NCI-H1417 (cell line): Measurements from ENCODE around the gene TRIM67.
"Not testable (repeated sequence)": the region's sequence is repeated elsewhere in the genome, so short reads cannot be mapped to it uniquely, and the experiment has no call there.

Source experiments
- DNase-seq, 3 experiments: peaks; one replicate each; lab custom pipeline; 2025; lab: John Stamatoyannopoulos, UW

TRIM67 gene

DNA sequence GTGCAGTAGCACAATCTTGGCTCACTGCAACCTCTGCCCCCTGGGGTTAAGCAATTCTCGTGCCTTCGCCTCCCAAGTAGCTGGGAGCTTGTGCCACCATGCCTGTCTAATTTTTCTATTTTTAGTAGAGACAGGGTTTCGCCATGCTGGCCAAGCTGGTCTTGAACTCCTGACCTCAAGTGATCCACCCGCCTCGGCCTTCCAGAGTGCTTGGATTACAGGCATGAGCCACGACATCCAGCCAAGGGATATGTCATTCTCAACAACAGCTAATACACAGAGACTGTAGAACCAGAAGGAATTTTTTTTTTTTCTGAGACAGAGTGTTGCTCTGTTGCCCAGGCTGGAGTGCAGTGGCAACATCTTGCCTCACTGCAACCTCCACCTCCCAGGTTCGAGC is 3.7 kb upstream of the TRIM67 start:
- not testable (repeated sequence) for DNase-seq

DNA sequence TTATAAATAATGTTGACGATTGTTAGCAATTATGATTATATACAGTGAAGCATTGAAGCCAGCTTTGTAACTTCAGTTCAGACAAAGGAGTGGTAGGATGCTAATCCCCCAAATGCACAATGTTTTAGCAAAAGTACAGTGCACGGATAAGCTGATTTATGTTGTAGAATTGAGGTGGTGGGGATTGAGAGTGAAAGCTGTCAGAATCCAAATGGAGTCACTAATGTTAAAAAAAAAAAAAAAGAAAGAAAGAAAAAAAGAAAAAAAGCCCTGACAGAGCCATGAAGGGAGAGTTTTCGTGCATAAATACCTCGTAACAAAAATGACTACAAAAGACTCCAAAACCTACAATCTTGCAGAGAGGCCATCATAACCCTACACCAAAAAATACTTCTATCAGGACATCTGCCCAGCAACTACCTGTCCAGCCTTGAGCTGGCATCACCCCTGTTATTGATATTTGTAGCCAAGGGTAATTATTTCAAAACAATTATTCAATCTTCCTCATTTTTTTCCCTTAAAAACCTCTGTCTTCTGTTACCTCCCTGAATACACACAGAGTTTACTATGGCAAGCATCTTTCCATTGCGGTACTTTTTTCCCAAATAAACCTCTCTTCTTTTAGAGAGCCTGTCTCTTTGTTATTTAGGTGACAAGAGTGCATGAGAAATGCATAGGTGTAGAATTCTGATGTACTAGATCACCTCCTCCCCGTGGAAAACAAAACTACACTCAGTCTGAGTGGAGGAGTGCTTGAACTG is 2.5 kb upstream of the TRIM67 start:
- no peak for DNase-seq

DNA sequence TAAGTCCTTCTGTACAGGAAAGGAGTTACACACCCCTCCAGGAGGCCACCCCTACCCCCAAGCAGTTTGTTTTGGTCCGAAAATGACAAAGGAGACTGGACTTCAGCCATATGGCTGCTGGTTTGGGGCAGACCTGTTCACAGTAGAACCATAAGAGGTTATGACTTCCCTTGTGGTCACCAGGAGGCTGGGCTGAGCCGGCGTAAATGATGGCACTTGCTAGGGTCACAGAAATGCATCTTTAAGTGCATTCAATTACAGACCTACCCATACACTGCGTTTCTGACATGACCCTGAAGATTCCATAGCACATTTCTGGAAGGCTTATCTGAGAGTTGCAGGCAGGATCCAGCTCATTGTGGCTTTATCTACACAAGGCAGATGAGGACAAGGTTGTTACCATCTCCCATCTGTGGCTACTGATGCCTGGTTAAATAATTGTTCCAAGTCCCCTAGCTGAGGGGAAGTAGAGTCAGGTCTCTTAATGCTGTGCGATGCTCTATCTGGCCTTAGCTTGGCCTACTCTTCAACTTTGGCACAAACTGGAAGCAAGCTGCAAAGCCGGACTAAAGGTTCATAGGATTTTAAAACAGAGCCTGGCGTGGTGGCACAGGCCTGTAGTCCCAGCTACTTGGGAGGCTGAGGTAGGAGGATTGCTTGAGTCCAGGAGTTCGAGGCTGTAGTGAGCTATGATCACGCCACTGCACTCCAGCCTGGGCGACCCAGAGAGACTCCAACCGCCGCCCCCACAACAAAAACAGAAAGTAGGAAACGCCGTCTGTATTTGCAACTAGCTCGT is 1.7 kb upstream of the TRIM67 start:
- no peak for DNase-seq

GRCh38 chr1:231160895-231161666 is 777 bp upstream of the TRIM67 start:
- peak in 2 of 3 experiments; percentile 67 to 69 for DNase-seq

- DNase-seq: peak in 2 of 3 experiments; percentile 72 to 78
Measured at GRCh38 chr1:231162297-231162969, 575 bp downstream of the TRIM67 start.

- peak in 2 of 3 experiments; percentile 75 to 78 for DNase-seq
Measured at GRCh38 chr1:231162970-231163829, 1.3 kb downstream of the TRIM67 start.

DNA sequence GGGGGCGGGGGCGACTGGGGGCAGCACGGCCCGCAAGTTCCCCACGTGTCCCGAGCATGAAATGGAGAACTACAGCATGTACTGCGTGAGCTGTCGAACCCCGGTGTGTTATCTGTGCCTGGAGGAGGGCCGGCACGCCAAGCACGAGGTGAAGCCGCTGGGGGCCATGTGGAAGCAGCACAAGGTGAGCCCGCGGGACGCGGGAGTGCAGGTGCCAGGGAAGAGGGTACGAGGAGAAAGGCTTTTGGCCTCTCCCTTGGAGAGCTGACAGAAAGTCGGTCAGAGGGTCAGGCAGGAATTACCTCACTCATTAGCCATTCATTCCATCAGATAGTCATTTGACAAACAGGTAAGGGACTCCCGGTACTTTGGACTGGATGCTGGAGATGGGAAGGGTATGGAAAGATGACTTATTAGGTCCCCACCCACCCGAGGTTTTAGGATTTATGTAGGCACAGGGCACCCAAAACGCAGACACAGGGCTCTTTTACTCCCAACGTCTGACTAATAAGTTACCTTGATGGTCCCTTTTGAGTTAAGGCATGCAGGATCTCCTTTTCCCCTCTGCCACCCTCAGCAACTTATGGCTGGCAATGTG is 2.1 kb downstream of the TRIM67 start:
- no peak for DNase-seq

DNA sequence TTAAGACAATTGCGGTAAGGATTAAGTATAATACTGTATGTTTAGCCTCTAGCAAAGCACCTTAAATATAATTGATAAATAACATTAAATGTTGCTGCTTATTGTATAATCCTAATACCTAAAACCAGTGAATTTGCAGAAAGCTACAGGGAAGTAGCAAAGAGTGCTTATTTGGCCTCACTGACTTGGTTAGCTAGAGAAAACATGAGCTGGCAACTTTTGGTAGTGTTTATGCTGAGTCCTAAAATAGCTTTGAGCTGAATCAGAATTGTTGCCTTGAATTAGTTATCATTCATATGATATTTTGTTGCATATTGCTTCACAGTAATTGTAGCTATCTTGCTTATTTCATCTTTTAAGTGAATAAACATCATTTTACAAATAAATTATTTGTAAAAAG is 3.5 kb downstream of the TRIM67 start:
- DNase-seq: no peak

DNA sequence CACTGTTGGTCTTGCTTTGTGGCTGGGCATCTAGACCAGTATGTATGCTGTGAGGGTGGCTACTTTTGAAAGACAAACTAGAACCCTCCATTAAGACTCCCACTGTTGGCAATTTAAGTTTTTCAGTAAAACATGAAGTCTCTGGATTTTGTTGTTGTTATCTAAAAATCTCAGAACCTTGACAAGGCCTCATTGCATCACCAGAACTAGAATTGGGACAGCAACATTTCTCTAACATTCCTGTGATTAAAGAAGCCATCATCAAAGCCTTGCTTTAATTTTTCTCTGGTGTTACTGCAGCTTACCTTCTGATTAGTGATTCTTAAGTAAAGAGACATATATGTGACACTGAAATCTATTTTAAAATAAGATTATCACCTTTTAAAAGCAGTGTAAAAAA is 4.5 kb downstream of the TRIM67 start:
- DNase-seq: no peak

GRCh38 chr1:231170875-231171274 is 9.0 kb downstream of the TRIM67 start:
- no peak for DNase-seq

DNA sequence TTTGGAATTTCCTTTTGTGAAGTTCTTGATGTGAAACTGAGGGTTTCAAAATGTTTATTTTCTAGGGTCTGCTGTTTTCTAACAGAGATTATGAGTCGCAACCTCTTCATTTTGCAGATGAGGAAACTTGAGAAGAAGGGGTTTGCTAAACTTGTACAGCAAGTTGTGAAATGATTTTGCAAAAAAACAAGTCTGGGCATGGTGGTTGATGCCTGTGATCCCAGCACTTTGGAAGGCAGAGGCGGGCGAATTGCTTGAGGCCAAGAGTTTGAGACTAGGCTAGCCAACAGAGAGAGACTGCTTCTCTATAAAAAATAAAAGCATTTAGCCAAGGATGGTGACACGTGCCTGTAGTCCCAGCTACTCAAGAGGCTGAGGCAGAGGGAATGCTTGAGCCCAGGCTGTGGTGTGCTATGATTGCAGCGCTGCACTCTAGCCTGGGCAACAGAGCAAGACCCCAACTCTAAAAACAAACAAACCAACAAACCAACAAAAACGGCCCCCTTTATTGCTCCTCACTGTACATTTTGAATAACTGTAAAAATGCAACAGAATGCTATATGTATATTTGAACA is 9.9 kb downstream of the TRIM67 start:
- no peak for DNase-seq

DNA sequence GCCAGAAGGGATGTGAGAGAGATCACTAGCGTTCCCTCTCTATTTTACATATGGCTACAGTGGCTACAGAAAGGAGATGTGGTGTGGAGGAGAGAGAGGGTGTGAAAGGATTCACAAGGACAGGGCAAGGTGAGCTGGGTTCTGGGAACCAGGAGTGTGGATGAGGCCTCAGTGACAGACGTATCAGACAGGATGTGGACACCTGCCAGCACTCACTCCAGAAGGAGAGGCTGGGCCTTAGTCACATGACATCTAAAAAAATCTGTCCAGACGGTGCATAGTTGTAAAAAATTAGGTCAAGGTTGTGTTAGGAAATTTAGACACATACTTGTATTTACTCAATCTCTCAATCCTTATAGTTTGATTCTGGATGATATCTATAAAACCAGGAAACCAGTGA is 10.6 kb downstream of the TRIM67 start:
- no peak for DNase-seq

DNA sequence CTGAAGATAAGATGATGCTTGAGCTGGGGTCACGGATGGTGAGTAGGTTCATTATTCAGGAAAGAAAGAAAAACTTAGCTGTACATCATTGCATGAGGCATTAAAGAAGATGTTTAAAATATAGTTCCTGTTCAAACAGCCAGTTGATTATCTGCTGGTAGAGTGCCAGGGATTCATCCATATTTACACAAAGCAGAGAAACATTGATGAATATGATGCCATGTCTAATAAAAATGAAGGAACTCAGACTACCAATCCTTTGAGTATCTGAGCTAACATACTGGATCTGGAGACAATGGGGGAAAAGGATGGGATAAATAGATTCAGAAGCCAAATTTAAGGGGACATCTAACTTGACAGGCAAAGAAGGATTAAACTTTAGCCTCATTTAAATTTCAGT is 14.6 kb downstream of the TRIM67 start:
- no peak for DNase-seq

- DNase-seq: peak in 2 of 3 experiments; percentile 2 to 12
Measured at GRCh38 chr1:231177226-231177625, 15.4 kb downstream of the TRIM67 start.

DNA sequence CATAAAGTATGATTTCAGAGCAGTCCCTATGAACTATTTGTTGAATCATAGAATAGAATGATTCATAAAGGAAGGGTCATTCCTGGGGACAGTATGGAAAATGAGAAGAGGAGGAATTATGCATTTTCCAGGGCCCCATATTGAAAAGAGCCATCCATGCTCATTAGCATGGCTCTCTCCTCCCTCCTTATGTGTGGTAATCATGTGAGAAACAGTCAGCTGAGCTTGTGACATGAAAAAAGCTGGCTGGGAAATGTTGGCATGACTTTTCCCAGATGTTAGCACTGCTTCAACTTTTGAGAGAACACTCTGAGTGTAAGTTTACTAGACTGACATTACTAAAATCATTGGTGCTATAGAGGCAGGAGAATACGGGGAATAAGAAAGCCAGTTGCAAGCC is 16.1 kb downstream of the TRIM67 start:
- no peak for DNase-seq

DNA sequence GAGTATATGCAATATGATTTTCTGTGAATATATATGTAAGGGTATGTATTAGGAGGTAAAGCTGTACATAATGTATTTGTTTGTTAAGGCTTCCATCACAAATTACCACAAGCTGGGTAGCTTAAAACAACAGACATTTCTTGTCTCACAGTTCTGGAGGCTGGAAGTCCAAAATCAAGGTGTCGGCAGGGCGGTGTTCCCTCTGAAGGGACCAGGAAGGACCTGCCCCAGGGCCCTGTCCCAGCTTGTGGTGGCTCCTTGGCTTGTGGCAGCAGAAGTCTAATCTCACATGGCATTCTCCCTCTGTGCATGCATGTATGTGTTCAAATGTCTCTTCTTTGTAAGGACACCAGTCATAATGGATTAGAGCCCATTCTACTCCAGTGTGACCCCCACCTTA is 17.1 kb downstream of the TRIM67 start:
- DNase-seq: no peak

DNA sequence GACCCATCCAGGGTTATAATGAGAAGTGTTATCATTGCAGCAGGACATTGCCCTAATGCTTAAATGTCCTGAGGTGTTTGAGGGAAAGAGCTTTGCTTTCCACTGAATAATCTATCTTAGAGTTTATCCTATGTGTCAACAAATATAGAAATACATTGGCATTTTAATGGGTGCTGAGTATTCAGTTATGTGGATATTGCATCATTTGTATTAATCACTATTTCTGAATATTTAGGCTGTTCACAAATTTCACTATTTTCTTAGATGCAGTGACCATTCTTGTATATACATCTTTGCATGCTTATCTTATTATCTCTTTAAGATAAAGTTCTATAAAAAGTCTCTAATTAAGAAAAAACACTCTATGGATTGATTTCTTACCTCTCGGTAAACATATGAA is 18.2 kb downstream of the TRIM67 start:
- DNase-seq: no peak

- no peak for DNase-seq
Measured at GRCh38 chr1:231181271-231181670, 19.4 kb downstream of the TRIM67 start.

DNA sequence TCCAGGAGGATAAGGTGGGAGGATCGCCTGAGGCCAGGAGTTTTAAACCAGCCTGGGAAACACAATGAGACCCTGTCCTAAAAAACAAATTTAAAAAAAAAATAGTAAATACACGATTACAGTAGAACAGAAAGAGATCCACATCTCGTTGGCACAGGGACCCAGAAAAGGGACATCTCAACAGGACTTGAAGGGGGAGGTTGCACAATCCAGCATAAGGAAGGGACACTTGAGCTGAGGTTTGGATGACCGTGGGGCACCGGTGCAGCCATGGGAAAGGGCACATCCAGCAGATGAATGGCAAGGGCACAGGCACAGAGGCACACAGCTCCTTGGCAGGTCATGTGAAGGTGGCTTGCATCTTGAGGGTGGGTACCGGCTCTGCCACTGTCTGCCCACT is 20.5 kb downstream of the TRIM67 start:
- DNase-seq: no peak
